Natural killer cell (primary cell): ENCODE results near the gene HPCAL4. TPM values are rescaled to one million over a fixed set of nuclear protein-coding genes. Genes with fewer than 3 reads are reported as not detected.

Source experiments
- ATAC-seq, 3 donors: fragments of 150-1000 bp in 2 of 3; fragments of 200-7000 bp in 1 of 3; cut with Tn5 transposase; 1 replicate in 1 of 3; 2 replicates in 2 of 3; pipeline ENCODE4 v1.10.0; 2021; ENCODE audit warnings: mild to moderate bottlenecking in 2 of 3, moderate library complexity in 2 of 3
- DNase-seq, 2 donors: peaks; one replicate each; pipeline versions ENCODE4 v3.0.0 to v3.0.0-alpha.2; 2013 to 2021; ENCODE audit warnings: mixed read lengths in 1 of 2
- H3K27ac ChIP-seq: one replicate; pipeline ENCODE4 v1.5.1; 2013; ENCODE audit warnings: mild to moderate bottlenecking, low read length
- H3K27me3 ChIP-seq: one replicate; pipeline ENCODE4 v1.6.1; 2013; ENCODE audit warnings: low read length; ENCODE audit not compliant: control insufficient read depth, insufficient read depth
- H3K36me3 ChIP-seq: one replicate; pipeline ENCODE4 v1.6.1; 2013; ENCODE audit warnings: low read length; ENCODE audit not compliant: control insufficient read depth, insufficient read depth
- H3K4me1 ChIP-seq: one replicate; pipeline ENCODE4 v1.6.1; 2013; ENCODE audit warnings: low read length; ENCODE audit not compliant: control insufficient read depth, insufficient read depth
- H3K4me3 ChIP-seq: one replicate; pipeline ENCODE4 v1.5.1; 2013; ENCODE audit warnings: low read length
- H3K9me3 ChIP-seq: one replicate; pipeline ENCODE4 v1.6.1; 2013; ENCODE audit warnings: low read length; ENCODE audit not compliant: control insufficient read depth, insufficient read depth
- H3K27ac Mint-ChIP-seq, 2 donors: one replicate each; pipeline ENCODE4 v1.8.0; 2022; ENCODE audit warnings: mild to moderate bottlenecking in 2 of 2, mixed read lengths in 2 of 2, moderate library complexity in 1 of 2
- H3K27me3 Mint-ChIP-seq, 2 donors: one replicate each; pipeline ENCODE4 v1.8.0; 2022; ENCODE audit warnings: low read depth in 2 of 2, mixed read lengths in 2 of 2
- H3K36me3 Mint-ChIP-seq: one replicate; pipeline ENCODE4 v1.8.0; 2022; ENCODE audit warnings: mixed read lengths
- H3K4me1 Mint-ChIP-seq, 2 donors: one replicate each; pipeline ENCODE4 v1.8.0; 2022; ENCODE audit warnings: mixed read lengths in 2 of 2
- H3K4me3 Mint-ChIP-seq: one replicate; pipeline ENCODE4 v1.8.0; 2022; ENCODE audit warnings: mild to moderate bottlenecking, moderate library complexity, mixed read lengths
- H3K9me3 Mint-ChIP-seq, 2 donors: one replicate each; pipeline ENCODE4 v1.8.0; 2022; ENCODE audit warnings: mixed read lengths in 2 of 2
- CTCF ChIP-seq: fragments of 200-600 bp; IDR thresholded peaks from one replicate; pipeline ENCODE4 v1.8.0; 2022; ENCODE audit warnings: antibody characterized with exemption
- WGBS: methylation state at CpG from one replicate; pipeline ENCODE4 v1.1.7; 2013; ENCODE audit warnings: missing lambda C conversion rate; ENCODE audit not compliant: insufficient coverage; 5-methylcytosine and 5-hydroxymethylcytosine counted together
- intact Hi-C: fragments of 100-400 bp; cut with micrococcal nuclease; formaldehyde crosslinking; loops from one replicate; pipeline ENCODE4 v1.14.2; 2022
- total RNA-seq, 4 donors: library from RNA; stranded (reverse); fragments of 120-200 nt in 1 of 4; gene quantifications; one replicate each; pipeline versions ENCODE4 v1.2.3 to v1.2.4, GENCODE V29; 2013 to 2022

The HPCAL4 gene
- total RNA-seq, 3 donors from 2014 or later (not counting 1 experiment from before 2014, with no cell fraction given) = 0.78 to 1.6 (median 1.3) TPM

GRCh38 chr1:39635205-39635870 is 55.9 kb downstream of the HPCAL4 start:
- Histone ChIP-seq H3K27me3 (peaks cover 7% of the 10 kb centered on the region), H3K4me1 (no peaks in the 10 kb centered on the region), H3K36me3 (no peaks in the 10 kb centered on the region), H3K27ac (no peak overlapping the region), H3K9me3 (no peaks in the 10 kb centered on the region), H3K4me3 (no peak overlapping the region)
- no peak for TF ChIP-seq CTCF
- intact Hi-C loops = no loop called here
- peaks cover 44% of the 10 kb centered on the region in 2 donors for H3K27me3 Mint-ChIP-seq
- DNase-seq = no peak
- no peaks in the 10 kb centered on the region for H3K9me3 Mint-ChIP-seq
- 88% methylated on average over 12 of the region's 12 CpGs for WGBS
- ATAC-seq = no peak
- no peak overlapping the region for H3K27ac Mint-ChIP-seq
- no peaks in the 10 kb centered on the region for H3K36me3 Mint-ChIP-seq
- H3K4me3 Mint-ChIP-seq = no peak overlapping the region
- H3K4me1 Mint-ChIP-seq = no peaks in the 10 kb centered on the region

- no peak for TF ChIP-seq CTCF
- Histone ChIP-seq H3K36me3 (no peaks in the 10 kb centered on the region), H3K4me1 (no peaks in the 10 kb centered on the region), H3K27me3 (no peaks in the 10 kb centered on the region), H3K4me3 (no peak overlapping the region), H3K27ac (no peak overlapping the region), H3K9me3 (no peaks in the 10 kb centered on the region)
- DNase-seq (no peak), ATAC-seq (no peak)
- no peak overlapping the region for H3K27ac Mint-ChIP-seq
- H3K4me1 Mint-ChIP-seq = no peaks in the 10 kb centered on the region
- 81% methylated on average over 3 of the region's 3 CpGs for WGBS
- intact Hi-C loops = no loop called here
- no peaks in the 10 kb centered on the region for H3K9me3 Mint-ChIP-seq
- H3K27me3 Mint-ChIP-seq = peaks cover 34 to 48% of the 10 kb centered on the region in 2 donors
- H3K36me3 Mint-ChIP-seq = no peaks in the 10 kb centered on the region
- no peak overlapping the region for H3K4me3 Mint-ChIP-seq
Measured at GRCh38 chr1:39633422-39633821, 57.8 kb downstream of the HPCAL4 start.

- no peak overlapping the region for H3K27ac Mint-ChIP-seq
- Histone ChIP-seq H3K36me3 (no peaks in the 10 kb centered on the region), H3K27ac (no peak overlapping the region), H3K9me3 (no peaks in the 10 kb centered on the region), H3K27me3 (no peaks in the 10 kb centered on the region), H3K4me3 (no peak overlapping the region), H3K4me1 (no peaks in the 10 kb centered on the region)
- no peak for DNase-seq
- H3K4me1 Mint-ChIP-seq = no peaks in the 10 kb centered on the region
- intact Hi-C loops = no loop called here
- H3K4me3 Mint-ChIP-seq = no peak overlapping the region
- no peaks in the 10 kb centered on the region for H3K9me3 Mint-ChIP-seq
- WGBS = 82% methylated on average over 61 of the region's 61 CpGs
- H3K27me3 Mint-ChIP-seq = peaks cover 30 to 43% of the 10 kb centered on the region in 2 donors
- no peaks in the 10 kb centered on the region for H3K36me3 Mint-ChIP-seq
- no peak for TF ChIP-seq CTCF
- no peak for ATAC-seq
Measured at GRCh38 chr1:39632682-39633417, 58.4 kb downstream of the HPCAL4 start.
